ENCODE results near the gene PLEKHA6. TPM values are rescaled to one million over a fixed set of nuclear protein-coding genes. Genes with fewer than 3 reads are reported as not detected.

PLEKHA6 gene
- total and polyA plus RNA-seq, 2 experiments from 2014 or later, result 2.8 to 6.2 TPM

DNA sequence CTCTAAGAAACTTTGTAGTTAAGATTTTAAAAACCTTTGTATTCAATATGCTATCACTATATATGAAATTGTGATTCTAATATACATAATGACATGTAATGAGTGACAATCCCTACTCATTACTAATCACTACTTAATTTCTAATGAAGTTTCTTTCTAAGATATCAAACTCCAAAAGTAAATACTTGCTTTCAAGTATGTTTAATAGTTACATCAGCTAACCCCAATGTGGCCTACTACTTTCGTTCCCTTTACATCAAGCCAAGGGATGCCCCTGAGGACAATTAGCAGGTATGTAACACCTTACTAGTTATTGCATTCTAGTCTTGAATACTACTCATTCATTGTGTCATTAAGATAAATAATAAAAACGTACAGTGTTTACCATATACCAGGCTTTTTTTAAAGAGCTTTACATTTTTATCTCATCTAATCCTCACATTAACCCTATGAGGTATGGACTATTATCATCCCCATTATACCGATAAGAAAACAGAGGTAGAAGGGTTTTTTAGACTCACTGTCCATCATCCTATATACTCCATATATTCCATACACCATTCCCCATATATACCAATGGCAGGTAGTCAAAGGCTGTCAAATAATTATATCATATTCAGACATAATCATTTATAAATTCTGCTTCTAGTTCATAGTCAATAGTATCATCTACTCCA, 47.7 kb upstream of the PLEKHA6 start:
- no peaks in the 10 kb centered on the region for H3K27me3 ChIP-seq (ENCODE audit: insufficient read depth)
- peaks cover 8% of the 10 kb centered on the region; the same call in 1 of the 2 replicates for H3F3A ChIP-seq (replicated peaks; ENCODE audit: low read depth)
- H3K27me3 Mint-ChIP-seq (ENCODE audit: insufficient read depth, low read depth, poor library complexity), result peaks cover 17% of the 10 kb centered on the region
- H3K4me3 ChIP-seq, result peak overlapping the region; percentile 97
- H3K27ac Mint-ChIP-seq, result no peak overlapping the region
- H4K20me1 ChIP-seq (replicated peaks; ENCODE audit: insufficient read depth), result peaks cover 73% of the 10 kb centered on the region
- DNase-seq (ENCODE audit: low spot score) (no peak), ATAC-seq (no peak)
- peak overlapping the region; percentile 94 for H3K4me3 Mint-ChIP-seq
- no peaks in the 10 kb centered on the region for H3K9me3 Mint-ChIP-seq
- no peak overlapping the region for H2AFZ ChIP-seq
- H3K4me1 Mint-ChIP-seq, result no peaks in the 10 kb centered on the region; the same call in 1 of the 3 replicates
- no peaks in the 10 kb centered on the region for H3K9me2 ChIP-seq (ENCODE audit: insufficient read depth)
- H3K36me3 Mint-ChIP-seq (ENCODE audit: low read depth), result peaks cover 65% of the 10 kb centered on the region
- H3K27ac ChIP-seq (ENCODE audit: low read depth), result no peak overlapping the region
- peak overlapping the region; percentile 84 for H3K4me2 ChIP-seq
- TF ChIP-seq, protein P1, sequence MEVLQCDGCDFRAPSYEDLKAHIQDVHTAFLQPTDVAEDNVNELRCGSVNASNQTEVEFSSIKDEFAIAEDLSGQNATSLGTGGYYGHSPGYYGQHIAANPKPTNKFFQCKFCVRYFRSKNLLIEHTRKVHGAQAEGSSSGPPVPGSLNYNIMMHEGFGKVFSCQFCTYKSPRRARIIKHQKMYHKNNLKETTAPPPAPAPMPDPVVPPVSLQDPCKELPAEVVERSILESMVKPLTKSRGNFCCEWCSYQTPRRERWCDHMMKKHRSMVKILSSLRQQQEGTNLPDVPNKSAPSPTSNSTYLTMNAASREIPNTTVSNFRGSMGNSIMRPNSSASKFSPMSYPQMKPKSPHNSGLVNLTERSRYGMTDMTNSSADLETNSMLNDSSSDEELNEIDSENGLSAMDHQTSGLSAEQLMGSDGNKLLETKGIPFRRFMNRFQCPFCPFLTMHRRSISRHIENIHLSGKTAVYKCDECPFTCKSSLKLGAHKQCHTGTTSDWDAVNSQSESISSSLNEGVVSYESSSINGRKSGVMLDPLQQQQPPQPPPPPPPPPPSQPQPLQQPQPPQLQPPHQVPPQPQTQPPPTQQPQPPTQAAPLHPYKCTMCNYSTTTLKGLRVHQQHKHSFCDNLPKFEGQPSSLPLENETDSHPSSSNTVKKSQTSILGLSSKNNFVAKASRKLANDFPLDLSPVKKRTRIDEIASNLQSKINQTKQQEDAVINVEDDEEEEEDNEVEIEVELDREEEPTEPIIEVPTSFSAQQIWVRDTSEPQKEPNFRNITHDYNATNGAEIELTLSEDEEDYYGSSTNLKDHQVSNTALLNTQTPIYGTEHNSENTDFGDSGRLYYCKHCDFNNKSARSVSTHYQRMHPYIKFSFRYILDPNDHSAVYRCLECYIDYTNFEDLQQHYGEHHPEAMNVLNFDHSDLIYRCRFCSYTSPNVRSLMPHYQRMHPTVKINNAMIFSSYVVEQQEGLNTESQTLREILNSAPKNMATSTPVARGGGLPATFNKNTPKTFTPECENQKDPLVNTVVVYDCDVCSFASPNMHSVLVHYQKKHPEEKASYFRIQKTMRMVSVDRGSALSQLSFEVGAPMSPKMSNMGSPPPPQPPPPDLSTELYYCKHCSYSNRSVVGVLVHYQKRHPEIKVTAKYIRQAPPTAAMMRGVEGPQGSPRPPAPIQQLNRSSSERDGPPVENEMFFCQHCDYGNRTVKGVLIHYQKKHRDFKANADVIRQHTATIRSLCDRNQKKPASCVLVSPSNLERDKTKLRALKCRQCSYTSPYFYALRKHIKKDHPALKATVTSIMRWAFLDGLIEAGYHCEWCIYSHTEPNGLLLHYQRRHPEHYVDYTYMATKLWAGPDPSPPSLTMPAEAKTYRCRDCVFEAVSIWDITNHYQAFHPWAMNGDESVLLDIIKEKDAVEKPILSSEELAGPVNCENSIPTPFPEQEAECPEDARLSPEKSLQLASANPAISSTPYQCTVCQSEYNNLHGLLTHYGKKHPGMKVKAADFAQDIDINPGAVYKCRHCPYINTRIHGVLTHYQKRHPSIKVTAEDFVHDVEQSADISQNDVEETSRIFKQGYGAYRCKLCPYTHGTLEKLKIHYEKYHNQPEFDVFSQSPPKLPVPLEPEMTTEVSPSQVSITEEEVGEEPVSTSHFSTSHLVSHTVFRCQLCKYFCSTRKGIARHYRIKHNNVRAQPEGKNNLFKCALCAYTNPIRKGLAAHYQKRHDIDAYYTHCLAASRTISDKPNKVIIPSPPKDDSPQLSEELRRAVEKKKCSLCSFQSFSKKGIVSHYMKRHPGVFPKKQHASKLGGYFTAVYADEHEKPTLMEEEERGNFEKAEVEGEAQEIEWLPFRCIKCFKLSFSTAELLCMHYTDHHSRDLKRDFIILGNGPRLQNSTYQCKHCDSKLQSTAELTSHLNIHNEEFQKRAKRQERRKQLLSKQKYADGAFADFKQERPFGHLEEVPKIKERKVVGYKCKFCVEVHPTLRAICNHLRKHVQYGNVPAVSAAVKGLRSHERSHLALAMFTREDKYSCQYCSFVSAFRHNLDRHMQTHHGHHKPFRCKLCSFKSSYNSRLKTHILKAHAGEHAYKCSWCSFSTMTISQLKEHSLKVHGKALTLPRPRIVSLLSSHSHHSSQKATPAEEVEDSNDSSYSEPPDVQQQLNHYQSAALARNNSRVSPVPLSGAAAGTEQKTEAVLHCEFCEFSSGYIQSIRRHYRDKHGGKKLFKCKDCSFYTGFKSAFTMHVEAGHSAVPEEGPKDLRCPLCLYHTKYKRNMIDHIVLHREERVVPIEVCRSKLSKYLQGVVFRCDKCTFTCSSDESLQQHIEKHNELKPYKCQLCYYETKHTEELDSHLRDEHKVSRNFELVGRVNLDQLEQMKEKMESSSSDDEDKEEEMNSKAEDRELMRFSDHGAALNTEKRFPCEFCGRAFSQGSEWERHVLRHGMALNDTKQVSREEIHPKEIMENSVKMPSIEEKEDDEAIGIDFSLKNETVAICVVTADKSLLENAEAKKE (CRISPR knock-in tag; IDR thresholded peaks at IDR 0.05), result no peak
- TF ChIP-seq, protein P2, sequence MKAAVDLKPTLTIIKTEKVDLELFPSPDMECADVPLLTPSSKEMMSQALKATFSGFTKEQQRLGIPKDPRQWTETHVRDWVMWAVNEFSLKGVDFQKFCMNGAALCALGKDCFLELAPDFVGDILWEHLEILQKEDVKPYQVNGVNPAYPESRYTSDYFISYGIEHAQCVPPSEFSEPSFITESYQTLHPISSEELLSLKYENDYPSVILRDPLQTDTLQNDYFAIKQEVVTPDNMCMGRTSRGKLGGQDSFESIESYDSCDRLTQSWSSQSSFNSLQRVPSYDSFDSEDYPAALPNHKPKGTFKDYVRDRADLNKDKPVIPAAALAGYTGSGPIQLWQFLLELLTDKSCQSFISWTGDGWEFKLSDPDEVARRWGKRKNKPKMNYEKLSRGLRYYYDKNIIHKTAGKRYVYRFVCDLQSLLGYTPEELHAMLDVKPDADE (IDR thresholded peaks at IDR 0.05), result no peak
- peaks cover 84% of the 10 kb centered on the region for H3K79me2 ChIP-seq (replicated peaks; ENCODE audit: insufficient read depth)
- H3K4me1 ChIP-seq (ENCODE audit: insufficient read depth), result peaks cover 5% of the 10 kb centered on the region
- H3K36me3 ChIP-seq (ENCODE audit: insufficient read depth), result peaks cover 24% of the 10 kb centered on the region

DNA sequence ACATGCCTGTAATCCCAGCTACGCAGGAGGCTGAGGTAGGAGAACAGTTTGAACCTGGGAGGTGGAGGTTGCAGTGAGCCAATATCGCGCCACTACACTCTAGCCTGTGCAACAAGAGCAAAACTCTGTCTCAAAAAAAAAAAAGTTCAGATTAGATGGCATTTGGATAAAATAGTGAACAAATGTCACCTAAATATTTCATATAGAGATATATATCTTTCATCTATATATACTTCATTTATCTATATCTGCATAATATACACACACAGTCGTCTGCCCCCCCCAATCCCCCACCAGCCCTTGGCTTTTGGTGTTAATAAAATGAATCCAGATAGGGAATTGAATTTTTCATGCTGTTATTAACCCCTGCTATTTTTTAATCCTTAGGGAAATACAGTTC, 46.9 kb upstream of the PLEKHA6 start:
- DNase-seq (ENCODE audit: low spot score) (no peak), ATAC-seq (no peak)
- H3K4me2 ChIP-seq, result peak overlapping the region; percentile 84
- peak overlapping the region; percentile 94 for H3K4me3 Mint-ChIP-seq
- peaks cover 67% of the 10 kb centered on the region for H3K36me3 Mint-ChIP-seq (ENCODE audit: low read depth)
- H3F3A ChIP-seq (replicated peaks; ENCODE audit: low read depth), result peaks cover 8% of the 10 kb centered on the region; the same call in 1 of the 2 replicates
- H3K4me3 ChIP-seq, result peak overlapping the region; percentile 97
- H4K20me1 ChIP-seq (replicated peaks; ENCODE audit: insufficient read depth), result peaks cover 73% of the 10 kb centered on the region
- peaks cover 24% of the 10 kb centered on the region for H3K36me3 ChIP-seq (ENCODE audit: insufficient read depth)
- H3K79me2 ChIP-seq (replicated peaks; ENCODE audit: insufficient read depth), result peaks cover 84% of the 10 kb centered on the region
- no peak overlapping the region for H3K27ac Mint-ChIP-seq
- no peak overlapping the region for H3K27ac ChIP-seq (ENCODE audit: low read depth)
- peaks cover 12% of the 10 kb centered on the region for H3K27me3 Mint-ChIP-seq (ENCODE audit: insufficient read depth, low read depth, poor library complexity)
- H2AFZ ChIP-seq, result no peak overlapping the region
- H3K27me3 ChIP-seq (ENCODE audit: insufficient read depth), result no peaks in the 10 kb centered on the region
- peaks cover 5% of the 10 kb centered on the region for H3K4me1 ChIP-seq (ENCODE audit: insufficient read depth)
- no peaks in the 10 kb centered on the region; the same call in 2 of the 3 replicates for H3K4me1 Mint-ChIP-seq
- no peaks in the 10 kb centered on the region for H3K9me2 ChIP-seq (ENCODE audit: insufficient read depth)
- H3K9me3 Mint-ChIP-seq, result no peaks in the 10 kb centered on the region
- TF ChIP-seq, protein P2 (IDR thresholded peaks at IDR 0.05), result no peak
- no peak for TF ChIP-seq STAT1 (IDR thresholded peaks at IDR 0.05; ENCODE audit: unreplicated experiment)
- TF ChIP-seq JUNB (IDR thresholded peaks at IDR 0.05; ENCODE audit: unreplicated experiment), result no peak
- TF ChIP-seq POLR2AphosphoS5 (IDR thresholded peaks at IDR 0.05; ENCODE audit: low read depth), result no peak
- TF ChIP-seq, protein P3, sequence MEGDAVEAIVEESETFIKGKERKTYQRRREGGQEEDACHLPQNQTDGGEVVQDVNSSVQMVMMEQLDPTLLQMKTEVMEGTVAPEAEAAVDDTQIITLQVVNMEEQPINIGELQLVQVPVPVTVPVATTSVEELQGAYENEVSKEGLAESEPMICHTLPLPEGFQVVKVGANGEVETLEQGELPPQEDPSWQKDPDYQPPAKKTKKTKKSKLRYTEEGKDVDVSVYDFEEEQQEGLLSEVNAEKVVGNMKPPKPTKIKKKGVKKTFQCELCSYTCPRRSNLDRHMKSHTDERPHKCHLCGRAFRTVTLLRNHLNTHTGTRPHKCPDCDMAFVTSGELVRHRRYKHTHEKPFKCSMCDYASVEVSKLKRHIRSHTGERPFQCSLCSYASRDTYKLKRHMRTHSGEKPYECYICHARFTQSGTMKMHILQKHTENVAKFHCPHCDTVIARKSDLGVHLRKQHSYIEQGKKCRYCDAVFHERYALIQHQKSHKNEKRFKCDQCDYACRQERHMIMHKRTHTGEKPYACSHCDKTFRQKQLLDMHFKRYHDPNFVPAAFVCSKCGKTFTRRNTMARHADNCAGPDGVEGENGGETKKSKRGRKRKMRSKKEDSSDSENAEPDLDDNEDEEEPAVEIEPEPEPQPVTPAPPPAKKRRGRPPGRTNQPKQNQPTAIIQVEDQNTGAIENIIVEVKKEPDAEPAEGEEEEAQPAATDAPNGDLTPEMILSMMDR (conservative IDR thresholded peaks at IDR 0.05; ENCODE audit: low read depth in 2 of 2), result no peak

Measured in GM23338 (cell line).